HG03442 (cell line): ENCODE data around the gene C2orf49.
A peak's percentile ranks its signal among the peaks of the same experiment; 100 is the strongest.

Experiments
- ATAC-seq: cut with Tn5 transposase; IDR thresholded peaks from one replicate; pipeline ENCODE4 v1.9.1; 2021; ENCODE audit warnings: mild to moderate bottlenecking, moderate library complexity; ENCODE audit not compliant: unreplicated experiment

Gene C2orf49

DNA sequence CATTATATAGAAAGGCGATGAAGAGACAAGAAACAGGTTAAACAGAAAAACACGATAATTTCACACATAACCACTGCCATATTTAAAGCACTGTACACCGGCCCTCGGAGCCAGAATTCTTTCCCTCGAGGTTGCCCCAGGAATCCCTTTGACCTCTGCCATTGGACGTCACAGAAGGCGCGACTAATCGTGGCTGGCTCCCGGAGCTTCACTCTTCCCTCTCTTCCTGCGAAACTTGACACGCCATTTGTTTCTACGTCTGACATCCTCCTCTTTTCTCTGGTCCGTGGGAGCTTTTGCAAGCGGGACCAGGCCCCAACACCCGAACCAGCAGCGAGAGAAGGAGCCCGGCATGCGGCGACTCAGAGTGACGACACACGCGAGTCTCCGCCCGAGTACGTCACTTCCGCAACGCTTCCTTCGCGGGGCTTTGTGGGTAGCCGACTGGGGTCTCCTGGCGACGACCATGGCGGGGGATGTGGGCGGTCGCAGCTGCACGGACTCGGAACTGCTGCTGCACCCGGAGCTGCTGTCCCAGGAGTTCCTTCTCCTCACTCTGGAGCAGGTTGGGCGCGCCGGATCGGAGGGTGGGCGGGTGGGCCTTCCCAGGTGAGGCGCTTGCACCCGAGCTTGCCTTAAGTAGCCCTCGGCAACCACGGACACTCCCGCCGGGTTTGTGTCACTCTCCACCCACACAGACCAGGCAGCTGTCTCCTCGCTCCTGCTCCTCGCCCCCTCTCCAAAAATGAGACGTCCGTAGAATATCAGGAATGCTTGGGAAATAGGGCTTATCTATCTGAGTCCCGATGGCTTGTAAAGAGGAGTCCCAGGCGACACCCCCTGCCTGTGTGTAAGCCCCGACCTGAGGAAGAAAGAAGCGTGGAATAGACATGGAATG, at the start of gene C2orf49:
C2orf49 (plus strand) TSS at position 419 of the 898 bp plus-strand sequence; CDS start at position 467, 48 bp downstream.
- peak; percentile 85 for ATAC-seq

DNA sequence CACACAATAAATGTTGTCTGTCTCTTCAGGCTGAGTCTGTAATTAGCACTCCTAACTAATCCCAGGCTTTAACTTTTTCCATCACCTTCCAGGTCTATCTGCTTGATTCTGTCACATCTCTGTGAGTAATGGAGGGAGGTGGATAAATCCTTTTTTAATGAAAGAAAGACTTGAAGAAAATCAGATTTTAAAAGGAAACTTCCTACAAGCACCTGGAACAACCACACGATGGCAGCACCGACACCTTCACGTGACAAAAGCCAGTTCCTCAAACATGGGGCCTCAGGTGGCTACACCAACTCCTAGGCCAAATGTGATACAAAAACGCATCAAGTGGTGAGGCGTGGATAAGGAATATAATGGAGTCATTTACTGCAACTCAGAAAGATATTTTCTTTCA, 49.6 kb upstream of the C2orf49 start:
- ATAC-seq: no peak

DNA sequence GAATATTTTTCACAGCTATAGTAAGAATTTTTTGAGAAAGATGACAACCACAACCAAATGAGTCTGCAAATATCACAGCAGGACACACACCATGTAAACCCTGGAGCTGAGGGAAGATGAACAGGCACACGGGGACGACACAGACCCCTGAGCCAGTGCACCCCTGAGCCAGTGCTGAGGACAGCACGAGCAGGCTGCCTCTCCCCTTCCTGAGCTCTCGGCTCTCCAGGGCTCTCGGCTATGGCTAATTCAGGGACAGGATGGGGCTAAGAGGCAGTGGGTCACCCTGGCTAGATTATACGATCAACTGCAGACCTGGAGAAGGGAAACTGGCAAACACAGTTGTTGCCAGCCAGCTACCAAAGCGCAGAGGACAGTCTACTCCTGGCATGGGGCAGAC, 49.2 kb upstream of the C2orf49 start:
- no peak for ATAC-seq

DNA sequence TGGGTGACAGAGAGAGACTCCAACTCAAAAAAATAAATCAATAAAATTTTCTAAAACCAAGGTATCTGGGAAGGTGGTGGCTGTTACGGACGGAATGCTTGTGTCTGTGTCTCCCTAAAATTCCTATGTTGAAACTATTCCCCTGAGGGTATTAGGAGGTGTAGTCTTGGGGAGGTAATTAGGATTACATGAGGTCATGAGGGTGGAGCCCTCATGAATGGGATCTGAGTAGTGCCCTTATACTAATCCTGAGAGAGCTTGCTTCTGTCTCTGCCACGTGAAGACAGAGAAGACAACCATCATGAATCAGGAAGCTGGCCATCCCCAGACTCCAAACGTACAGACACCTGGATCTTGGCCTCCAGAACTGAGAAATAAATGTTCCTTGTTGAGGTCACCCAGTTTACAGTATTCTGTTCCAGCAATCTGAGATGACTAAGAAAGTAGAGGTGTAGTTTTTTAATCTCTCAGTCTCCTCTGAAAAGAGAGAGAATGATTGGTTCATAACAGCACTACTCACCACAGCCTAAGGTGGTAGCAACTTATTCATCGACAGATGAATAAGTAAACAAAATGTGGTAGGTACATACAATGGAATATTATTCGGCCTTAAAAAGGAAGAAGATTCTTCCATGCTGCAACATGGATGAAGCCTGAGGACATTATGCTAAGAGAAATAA, 46.2 kb upstream of the C2orf49 start:
- no peak for ATAC-seq

DNA sequence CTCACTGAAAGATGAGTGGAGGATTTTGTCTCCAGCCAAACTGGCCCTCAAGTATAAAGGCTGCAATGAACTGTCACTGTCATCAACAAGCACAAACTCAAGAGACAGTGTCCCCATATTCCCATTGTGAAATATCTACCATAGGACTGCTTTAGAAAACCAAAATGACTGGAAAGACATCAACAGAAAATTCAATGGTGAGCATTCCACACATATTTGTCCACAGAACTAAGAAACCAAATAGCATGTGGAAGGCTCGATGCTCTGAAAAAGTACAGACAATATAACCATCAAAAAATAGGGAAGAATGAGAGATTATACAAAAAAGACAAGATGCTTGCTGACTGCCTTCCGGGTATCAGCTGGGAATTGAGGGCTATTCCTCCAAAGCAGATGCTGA, 45.4 kb upstream of the C2orf49 start:
- ATAC-seq: no peak

DNA sequence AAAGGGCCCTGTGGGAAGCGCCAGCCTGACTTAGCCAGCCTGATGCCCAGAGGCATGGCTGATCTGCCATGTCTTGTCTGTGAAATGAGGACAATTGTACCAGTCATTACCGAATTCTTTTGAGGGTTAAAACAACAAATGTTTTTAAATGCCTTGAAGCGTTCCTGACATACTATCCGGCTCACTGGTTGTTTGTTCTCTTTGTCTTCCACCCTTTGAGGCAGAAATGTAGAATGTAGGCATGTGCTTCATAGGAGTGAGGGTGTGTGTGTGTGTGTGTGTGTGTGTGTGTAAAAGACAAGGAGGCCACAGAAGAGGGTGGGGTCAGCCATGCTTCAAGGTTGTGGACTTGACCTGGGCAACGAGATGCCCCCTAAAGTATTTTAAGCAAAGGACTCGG, 43.3 kb upstream of the C2orf49 start:
- ATAC-seq: no peak

DNA sequence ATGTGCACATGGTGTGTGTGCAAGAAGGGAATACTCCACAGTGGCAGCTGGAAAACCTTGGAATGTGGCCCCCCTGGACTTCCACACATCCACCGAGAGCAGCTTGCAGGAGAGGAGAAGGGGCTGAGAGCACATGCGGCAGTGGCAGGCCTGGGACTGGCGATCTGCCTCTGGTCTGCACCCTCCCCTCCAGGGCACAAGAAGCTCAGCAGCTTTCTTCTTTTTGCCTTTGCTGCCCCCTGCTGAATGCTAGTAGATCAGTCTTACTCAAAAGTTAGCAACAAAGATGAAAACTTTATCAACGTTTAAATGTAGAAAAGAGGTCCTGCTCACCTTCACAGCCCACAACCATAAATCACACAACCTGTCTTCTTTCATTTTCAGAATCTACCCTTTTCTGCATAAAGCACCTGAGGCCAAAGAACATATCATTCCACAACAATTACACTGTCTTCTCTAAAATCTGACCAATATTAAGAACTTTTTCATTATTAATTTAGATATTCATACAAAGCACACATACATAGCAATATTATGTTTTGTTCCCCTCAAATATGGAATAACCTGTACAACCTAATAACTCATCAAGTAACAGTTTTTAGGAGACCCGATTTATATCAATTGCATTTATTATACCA, 42.4 kb upstream of the C2orf49 start:
- peak; percentile 72 for ATAC-seq

DNA sequence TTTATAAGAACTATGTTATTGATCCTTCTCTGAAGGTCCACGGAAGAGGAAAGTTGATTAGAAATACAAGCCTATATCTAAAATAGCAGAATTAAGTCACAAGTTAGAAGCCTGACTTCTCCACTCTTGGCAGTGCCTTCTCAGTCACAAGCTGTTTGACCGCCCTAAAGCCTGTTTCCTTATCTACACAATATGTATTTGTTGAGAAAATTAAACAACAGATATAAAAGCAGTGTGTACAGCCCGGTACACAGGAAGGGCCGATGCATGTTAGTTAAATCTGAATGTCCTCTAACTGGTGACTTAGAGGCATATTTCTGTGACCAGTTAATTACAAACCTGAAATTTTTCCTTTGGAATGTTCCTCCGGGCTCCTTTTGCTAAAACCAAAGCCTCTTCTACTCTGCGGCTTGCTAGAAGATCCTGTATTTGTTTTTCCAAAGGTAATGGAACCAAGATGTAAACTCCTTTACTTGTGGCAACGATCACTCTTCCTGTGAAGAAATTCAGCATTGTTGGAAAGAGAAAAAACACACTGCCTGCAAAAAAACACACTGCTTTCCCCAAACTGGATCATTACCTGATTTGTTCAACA, 41.2 kb upstream of the C2orf49 start:
- no peak for ATAC-seq

DNA sequence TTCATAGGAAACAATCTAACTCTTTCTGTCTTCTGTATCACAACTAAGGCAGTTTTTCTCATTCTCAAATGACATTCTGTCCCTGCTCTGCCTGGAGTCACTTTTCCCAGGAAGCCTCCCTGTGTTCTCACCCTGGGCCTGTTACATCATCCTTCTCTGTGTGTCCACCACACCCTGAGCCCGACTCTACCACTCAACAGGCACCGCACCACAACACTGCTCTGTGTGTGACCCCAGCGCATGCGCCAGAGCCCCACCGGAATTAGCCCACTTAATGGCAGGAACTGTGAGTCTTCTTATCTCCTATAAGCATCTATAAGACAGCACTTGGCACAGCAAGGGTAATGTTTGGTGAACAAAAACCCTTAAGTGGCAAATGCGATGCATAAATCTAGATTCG, 40.1 kb upstream of the C2orf49 start:
- no peak for ATAC-seq

DNA sequence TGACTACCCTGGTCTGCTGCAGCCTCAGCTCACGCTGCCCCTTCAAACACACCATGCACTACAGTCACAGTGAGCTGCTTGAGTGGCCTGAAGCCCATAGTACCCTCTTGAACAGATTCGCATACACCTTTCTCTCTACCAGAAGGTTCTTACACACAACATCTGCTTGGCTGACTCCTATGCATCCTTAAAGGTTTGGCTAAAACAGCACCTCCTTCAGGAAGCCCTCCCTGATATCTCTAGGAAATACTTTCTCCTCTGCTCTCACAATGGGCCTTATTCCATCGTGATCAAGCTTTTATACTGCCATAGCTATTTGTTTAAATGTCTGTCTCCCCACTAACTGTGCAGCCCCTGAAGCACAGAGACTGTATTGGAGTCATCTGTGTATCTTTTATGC, 39.3 kb upstream of the C2orf49 start:
- ATAC-seq: no peak

DNA sequence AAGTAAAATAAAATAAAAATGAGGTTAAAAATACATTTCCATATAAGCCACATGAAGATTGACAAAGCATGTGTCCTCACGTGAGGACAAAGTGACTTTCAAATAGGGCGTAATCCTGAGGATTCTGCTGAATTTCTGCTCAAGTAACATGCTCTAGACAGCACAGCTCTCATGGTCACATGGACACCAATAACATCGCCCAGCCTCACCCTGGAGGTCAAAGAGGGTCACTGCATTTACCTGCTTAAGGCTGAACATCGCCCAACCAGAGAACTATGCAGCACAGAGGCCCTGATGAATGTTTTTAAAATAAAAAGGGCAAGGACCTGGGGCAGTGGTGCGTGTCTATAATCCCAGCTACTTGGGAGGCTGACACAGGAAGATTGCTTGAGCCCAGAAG, 38.0 kb upstream of the C2orf49 start:
- ATAC-seq: no peak

DNA sequence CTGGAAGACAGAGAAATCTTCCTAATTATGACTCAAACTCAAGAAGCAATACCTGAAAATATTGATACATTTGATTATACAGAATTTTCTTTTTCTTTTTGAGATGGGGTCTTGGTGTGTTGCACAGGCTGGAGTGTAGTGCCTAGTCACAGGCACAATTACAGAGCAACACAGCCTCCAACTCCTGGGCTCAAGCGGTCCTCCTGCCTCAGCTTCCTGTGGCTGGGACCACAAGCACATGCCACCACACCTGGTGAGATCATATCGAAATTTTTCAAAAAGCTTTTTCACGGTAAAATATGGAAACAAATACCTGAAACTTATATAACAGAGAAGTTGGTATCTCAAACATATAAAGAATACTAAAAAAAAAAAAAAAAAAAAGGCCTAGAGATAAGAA, 35.7 kb upstream of the C2orf49 start:
- ATAC-seq: no peak

DNA sequence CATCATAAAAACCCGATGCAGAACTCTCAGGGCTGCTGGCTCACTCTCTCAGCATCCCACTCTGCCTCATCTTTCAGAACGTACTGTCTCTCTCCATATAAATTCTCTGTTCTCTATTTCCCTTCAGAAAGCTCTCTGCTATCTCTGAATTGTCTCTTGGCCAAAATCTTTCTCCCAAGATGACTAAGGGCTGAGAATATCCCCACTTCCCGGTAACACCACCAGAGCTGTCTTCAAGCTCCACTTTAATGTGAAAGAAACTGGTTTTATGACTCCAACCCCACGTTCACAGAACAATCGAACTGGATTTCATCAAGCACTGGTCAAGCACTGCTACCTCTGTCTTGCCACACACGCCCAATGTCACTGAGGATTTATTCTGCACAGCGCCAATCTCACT, 30.2 kb upstream of the C2orf49 start:
- no peak for ATAC-seq

DNA sequence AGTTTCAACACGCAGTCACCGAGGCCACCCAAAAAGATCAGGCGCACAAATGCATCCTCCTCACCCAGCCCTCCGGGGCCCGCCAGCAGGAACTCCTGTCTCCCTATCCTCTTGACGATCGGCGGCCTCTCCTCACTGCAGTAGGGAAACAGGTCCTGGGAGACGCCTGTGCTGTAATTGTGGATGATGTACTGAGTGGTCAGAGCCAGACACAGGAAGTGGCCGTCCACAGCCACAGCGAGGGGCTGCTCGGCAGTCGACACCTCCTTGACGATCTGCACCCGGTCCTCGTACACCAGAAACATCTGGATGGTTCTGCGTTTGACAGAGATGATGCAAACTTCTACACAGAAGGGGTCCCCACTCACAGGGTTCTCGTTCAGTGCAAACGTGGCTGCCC, 29.8 kb upstream of the C2orf49 start:
- no peak for ATAC-seq

DNA sequence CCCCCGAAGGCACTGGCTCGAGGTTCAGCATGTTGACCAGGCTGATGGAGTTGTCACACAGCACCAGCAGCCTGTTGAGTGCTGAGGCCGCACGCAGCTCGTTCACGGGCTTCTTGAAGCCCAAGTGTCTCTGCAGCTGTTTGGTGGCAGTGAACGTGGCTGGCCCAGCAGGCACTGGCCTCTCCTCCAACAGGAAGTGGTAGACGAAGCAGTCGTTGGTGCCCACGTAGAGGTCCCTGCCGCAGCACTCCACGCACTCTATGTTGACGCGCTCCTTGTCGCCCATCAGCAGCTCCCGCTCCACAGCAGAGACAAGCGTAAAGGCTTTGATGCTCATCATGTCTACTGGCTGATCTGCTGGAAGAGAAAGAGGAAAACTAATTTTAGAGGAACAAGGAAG, 29.4 kb upstream of the C2orf49 start:
- no peak for ATAC-seq

DNA sequence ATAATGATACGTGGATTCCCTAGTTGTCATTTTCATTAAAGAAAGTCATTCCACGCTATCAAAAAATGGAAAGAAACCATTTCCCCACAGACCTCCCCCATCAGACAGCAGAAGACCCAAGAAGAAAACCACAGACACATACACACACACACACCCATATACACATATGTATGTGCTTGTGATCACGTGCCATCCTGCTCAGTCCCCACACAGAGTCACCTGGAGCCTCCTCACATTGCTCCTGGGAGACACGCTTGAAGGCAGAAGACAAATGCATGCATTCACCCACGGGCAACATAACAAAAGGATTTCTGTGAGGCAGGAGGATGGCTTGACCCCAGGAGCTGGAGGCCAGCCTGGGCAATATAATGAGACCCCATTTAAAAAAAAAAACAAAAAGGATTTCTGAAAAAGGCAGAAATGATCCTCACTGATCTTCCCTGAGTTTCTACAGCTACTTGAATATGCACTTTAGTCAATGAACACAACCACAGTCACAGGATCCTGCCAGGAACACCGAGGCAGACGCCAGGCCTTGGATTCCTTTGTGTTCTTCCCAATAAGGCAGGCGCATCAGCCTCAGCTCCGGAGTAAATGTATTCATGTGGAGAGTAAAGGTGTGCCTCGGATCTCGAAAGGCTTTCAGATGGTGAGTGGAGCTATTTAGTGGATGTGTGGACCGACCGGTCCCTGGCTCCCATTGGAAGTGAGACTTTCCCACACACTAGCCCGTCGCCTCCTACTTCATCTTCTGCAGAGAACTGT, 28.8 kb upstream of the C2orf49 start:
- no peak for ATAC-seq

DNA sequence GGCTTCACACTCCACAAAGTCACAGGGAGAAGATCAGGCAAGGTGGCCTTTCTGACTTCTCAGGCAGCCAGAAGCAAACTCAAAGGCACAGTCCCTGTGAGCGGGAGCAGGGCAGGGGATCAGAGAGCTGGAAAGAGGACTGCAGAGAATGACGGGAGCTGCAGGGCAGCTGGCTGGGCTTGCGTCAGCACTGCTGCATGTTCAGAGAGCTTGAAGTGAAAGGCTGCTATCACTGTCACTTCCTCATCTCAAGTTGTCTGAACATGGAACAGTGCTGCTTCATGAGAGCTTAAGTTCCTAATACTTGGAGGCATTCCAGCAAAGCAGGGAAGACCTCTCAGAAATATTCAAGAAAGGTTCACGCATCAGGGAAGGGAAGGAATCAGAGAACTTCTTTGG, 28.2 kb upstream of the C2orf49 start:
- ATAC-seq: peak; percentile 45

DNA sequence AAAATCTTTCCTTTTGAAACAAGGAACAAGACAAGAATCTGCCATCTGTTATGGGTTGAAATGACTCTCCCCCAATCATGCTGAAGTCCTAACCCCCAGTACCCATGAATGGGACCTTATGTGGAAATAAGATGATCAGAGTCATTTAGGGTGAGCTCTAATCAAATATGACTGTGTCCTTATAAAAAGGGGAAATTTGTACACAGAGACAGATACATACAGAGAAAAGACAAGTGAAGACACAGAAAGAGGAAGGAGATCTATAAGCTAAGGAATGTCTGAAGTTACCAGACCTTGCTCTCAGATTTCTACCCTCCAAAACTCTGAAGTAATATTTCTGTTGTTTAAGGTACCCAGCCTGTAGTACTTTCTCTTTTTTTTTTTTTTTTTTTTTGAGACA, 23.5 kb upstream of the C2orf49 start:
- ATAC-seq: peak; percentile 34

DNA sequence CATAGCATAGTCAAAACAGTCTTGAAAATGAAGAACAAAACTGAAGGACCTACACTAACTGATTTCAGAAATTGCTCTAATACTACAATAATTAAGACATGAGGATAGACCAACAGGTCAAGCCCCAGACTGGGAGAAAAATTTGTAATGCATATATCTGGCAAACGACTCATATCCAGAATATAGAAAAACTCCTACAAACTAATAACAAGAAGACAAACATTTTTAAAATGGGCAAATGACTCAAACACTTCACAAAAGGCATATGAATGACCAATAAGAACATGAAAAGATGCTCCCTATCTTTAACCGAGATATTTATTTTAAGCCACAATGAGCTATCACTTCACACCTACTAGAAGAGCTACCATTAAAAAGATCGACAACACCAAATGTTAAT, 22.0 kb upstream of the C2orf49 start:
- peak; percentile 66 for ATAC-seq

DNA sequence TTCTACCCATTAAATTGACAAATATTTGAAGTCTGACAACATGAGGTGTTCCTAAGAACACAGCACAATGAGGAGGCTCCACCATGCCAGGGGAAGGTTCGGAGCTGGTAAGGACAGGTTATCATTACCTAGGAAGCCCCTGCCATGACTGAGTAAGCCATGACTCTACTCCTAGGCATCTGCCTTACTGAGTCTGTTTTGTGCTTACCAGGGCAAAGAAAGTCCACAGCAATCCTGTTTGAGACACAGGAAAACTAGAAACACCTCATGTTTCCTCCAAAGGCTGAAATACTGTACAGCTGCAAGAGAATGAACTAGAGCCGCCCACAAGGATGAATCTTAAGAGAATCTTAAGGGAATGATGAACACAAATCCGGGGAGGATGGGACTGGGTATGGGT, 19.4 kb upstream of the C2orf49 start:
- ATAC-seq: no peak
